GM23338 (cell line): ENCODE results near the gene TMEM273. TPM values are rescaled to one million over a fixed set of nuclear protein-coding genes. Genes with fewer than 3 reads are reported as not detected.

ENCODE experiments used
- ATAC-seq: fragments of 200-7000 bp; cut with Tn5 transposase; 3 replicates; pipeline ENCODE4 v1.9.1; 2020
- DNase-seq: peaks from one replicate; pipeline ENCODE4 v3.0.0-alpha.2; 2015; ENCODE audit warnings: low spot score
- H2AFZ ChIP-seq: fragments of 200-600 bp; sonication (generic); 2 replicates; pipeline ENCODE4 v1.8.0; 2016; ENCODE audit warnings: antibody characterized with exemption, mild to moderate bottlenecking, moderate library complexity
- H3F3A ChIP-seq: fragments of 200-600 bp; sonication (generic); replicated peaks from 2 replicates; pipeline ENCODE4 v1.8.0; 2017; ENCODE audit warnings: antibody characterized with exemption, mixed run types, low read depth
- H3K27ac ChIP-seq: fragments of 200-600 bp; sonication (generic); 2 replicates; pipeline ENCODE4 v1.6.1; 2016; ENCODE audit warnings: low read depth
- H3K27me3 ChIP-seq: fragments of 200-600 bp; sonication (generic); 2 replicates; pipeline ENCODE4 v1.8.0; 2016; ENCODE audit warnings: mild to moderate bottlenecking, mixed run types, moderate library complexity; ENCODE audit not compliant: insufficient read depth
- H3K36me3 ChIP-seq: fragments of 200-600 bp; sonication (generic); 2 replicates; pipeline ENCODE4 v1.8.0; 2016; ENCODE audit warnings: mild to moderate bottlenecking; ENCODE audit not compliant: insufficient read depth
- H3K4me1 ChIP-seq: fragments of 200-600 bp; sonication (generic); 2 replicates; pipeline ENCODE4 v1.8.0; 2016; ENCODE audit warnings: mild to moderate bottlenecking, moderate library complexity; ENCODE audit not compliant: insufficient read depth
- H3K4me2 ChIP-seq: fragments of 200-600 bp; sonication (generic); 2 replicates; pipeline ENCODE4 v1.7.1; 2017; ENCODE audit warnings: mixed run types
- H3K4me3 ChIP-seq: fragments of 200-600 bp; sonication (generic); 2 replicates; pipeline ENCODE4 v1.6.1; 2016; ENCODE audit warnings: mixed run types
- H3K79me2 ChIP-seq: fragments of 200-600 bp; sonication (generic); replicated peaks from 2 replicates; pipeline ENCODE4 v1.8.0; 2017; ENCODE audit warnings: mild to moderate bottlenecking; ENCODE audit not compliant: insufficient read depth
- H3K9me2 ChIP-seq: fragments of 200-600 bp; sonication (generic); 2 replicates; pipeline ENCODE4 v1.8.0; 2017; ENCODE audit not compliant: insufficient read depth
- H4K20me1 ChIP-seq: fragments of 200-600 bp; sonication (generic); replicated peaks from 2 replicates; pipeline ENCODE4 v1.8.0; 2017; ENCODE audit warnings: mild to moderate bottlenecking; ENCODE audit not compliant: insufficient read depth
- H3K27ac Mint-ChIP-seq: 2 replicates; pipeline ENCODE4 v1.8.0; 2020; ENCODE audit warnings: inconsistent platforms, mild to moderate bottlenecking, moderate library complexity, mixed read lengths
- H3K27me3 Mint-ChIP-seq: 3 replicates; pipeline ENCODE4 v1.8.0; 2022; ENCODE audit warnings: low read depth, mild to moderate bottlenecking, moderate library complexity, mixed read lengths, inconsistent platforms; ENCODE audit not compliant: insufficient read depth, poor library complexity
- H3K36me3 Mint-ChIP-seq: 3 replicates; pipeline ENCODE4 v1.8.0; 2021; ENCODE audit warnings: low read depth, mild to moderate bottlenecking, inconsistent platforms, moderate library complexity, mixed read lengths
- H3K4me1 Mint-ChIP-seq: 3 replicates; pipeline ENCODE4 v1.8.0; 2020; ENCODE audit warnings: mild to moderate bottlenecking, inconsistent platforms, mixed read lengths
- H3K4me3 Mint-ChIP-seq: 3 replicates; pipeline ENCODE4 v1.8.0; 2021; ENCODE audit warnings: moderate library complexity, mild to moderate bottlenecking, inconsistent platforms, mixed read lengths
- H3K9me3 Mint-ChIP-seq: 3 replicates; pipeline ENCODE4 v1.8.0; 2020; ENCODE audit warnings: moderate library complexity, mild to moderate bottlenecking, inconsistent platforms, mixed read lengths
- EZH2 ChIP-seq: fragments of 200-600 bp; sonication (generic); IDR thresholded peaks from one replicate; pipeline ENCODE4 v1.8.0; 2017; ENCODE audit warnings: antibody characterized with exemption, mild to moderate bottlenecking, low read depth; ENCODE audit not compliant: unreplicated experiment
- JUNB ChIP-seq: IDR thresholded peaks from one replicate; pipeline ENCODE4 v1.6.1; 2016; ENCODE audit warnings: antibody characterized with exemption; ENCODE audit not compliant: unreplicated experiment
- POLR2AphosphoS5 ChIP-seq: IDR thresholded peaks from 2 replicates; pipeline ENCODE4 v1.6.1; 2016; ENCODE audit warnings: antibody characterized with exemption, low read depth
- STAT1 ChIP-seq: IDR thresholded peaks from one replicate; pipeline ENCODE4 v1.6.1; 2016; ENCODE audit warnings: antibody characterized with exemption; ENCODE audit not compliant: unreplicated experiment
- polyA plus RNA-seq: library from polyadenylated mRNA; unstranded; fragments of >200 nt; fragmentation: Nextera tagmentation; extraction: Ambion mirVana; gene quantifications from 2 replicates; pipeline ENCODE4 v1.2.1, GENCODE V29; 2016
- total RNA-seq: library from RNA; depleted of rRNA; stranded (reverse); fragments of >200 nt; shearing (Covaris generic); gene quantifications from 2 replicates; pipeline ENCODE4 v1.2.3, GENCODE V29; 2014
- TF ChIP-seq, protein P1 (sequence below): fragments of 250-450 bp; sonication (Bioruptor Pico); IDR thresholded peaks from 2 replicates; pipeline ENCODE4 v1.5.0; 2020; ENCODE audit warnings: mild to moderate bottlenecking, moderate library complexity
- TF ChIP-seq, protein P2 (sequence below): IDR thresholded peaks from 2 replicates; pipeline ENCODE4 v1.6.1; 2016; ENCODE audit warnings: antibody characterized with exemption
- TF ChIP-seq, protein P3 (sequence below), 2 experiments: fragments of 200-600 bp in 1 of 2; sonication (generic) in 1 of 2; conservative IDR thresholded peaks; 2 replicates each; pipeline versions ENCODE4 v1.5.1 to v1.6.1; 2016 to 2017; ENCODE audit warnings: antibody characterized with exemption in 2 of 2, low read depth in 2 of 2, mild to moderate bottlenecking in 2 of 2, moderate library complexity in 1 of 2

TMEM273 gene
- total and polyA plus RNA-seq, 2 experiments from 2014 or later: not detected

DNA sequence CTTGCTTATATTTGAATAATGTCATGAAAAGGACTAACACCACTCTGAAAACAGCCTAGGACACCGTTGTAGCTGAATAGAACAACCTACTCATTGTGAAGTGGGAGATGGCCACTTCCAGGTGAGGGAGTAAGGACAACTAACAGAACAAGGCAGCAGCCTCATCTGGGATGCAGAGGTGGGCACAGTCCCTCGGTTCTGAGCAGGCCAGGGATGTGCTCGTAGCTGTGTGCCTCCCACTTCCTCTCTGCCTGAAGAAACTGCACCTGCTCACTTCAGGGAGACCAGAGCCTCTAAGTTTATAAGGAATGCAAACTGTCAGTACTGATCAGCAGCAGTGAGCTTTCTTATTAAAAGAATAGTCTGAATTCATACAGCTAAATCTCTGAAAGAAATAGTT lies 75.3 kb downstream of the TMEM273 start:
- ATAC-seq (no peak), DNase-seq (no peak)
- Histone ChIP-seq H4K20me1 (no peaks in the 10 kb centered on the region), H3F3A (no peaks in the 10 kb centered on the region), H3K9me2 (no peaks in the 10 kb centered on the region), H3K4me2 (no peak overlapping the region), H3K4me3 (no peak overlapping the region), H3K4me1 (no peaks in the 10 kb centered on the region), H3K36me3 (no peaks in the 10 kb centered on the region), H2AFZ (no peak overlapping the region), H3K27me3 (peaks cover 11% of the 10 kb centered on the region), H3K79me2 (no peaks in the 10 kb centered on the region), H3K27ac (no peak overlapping the region)
- H3K9me3 Mint-ChIP-seq: no peaks in the 10 kb centered on the region
- no peak overlapping the region for H3K27ac Mint-ChIP-seq
- peaks cover 8% of the 10 kb centered on the region for H3K4me1 Mint-ChIP-seq
- H3K36me3 Mint-ChIP-seq: no peaks in the 10 kb centered on the region
- peaks cover 4% of the 10 kb centered on the region for H3K27me3 Mint-ChIP-seq
- no peak overlapping the region for H3K4me3 Mint-ChIP-seq
- TF ChIP-seq, protein P1, sequence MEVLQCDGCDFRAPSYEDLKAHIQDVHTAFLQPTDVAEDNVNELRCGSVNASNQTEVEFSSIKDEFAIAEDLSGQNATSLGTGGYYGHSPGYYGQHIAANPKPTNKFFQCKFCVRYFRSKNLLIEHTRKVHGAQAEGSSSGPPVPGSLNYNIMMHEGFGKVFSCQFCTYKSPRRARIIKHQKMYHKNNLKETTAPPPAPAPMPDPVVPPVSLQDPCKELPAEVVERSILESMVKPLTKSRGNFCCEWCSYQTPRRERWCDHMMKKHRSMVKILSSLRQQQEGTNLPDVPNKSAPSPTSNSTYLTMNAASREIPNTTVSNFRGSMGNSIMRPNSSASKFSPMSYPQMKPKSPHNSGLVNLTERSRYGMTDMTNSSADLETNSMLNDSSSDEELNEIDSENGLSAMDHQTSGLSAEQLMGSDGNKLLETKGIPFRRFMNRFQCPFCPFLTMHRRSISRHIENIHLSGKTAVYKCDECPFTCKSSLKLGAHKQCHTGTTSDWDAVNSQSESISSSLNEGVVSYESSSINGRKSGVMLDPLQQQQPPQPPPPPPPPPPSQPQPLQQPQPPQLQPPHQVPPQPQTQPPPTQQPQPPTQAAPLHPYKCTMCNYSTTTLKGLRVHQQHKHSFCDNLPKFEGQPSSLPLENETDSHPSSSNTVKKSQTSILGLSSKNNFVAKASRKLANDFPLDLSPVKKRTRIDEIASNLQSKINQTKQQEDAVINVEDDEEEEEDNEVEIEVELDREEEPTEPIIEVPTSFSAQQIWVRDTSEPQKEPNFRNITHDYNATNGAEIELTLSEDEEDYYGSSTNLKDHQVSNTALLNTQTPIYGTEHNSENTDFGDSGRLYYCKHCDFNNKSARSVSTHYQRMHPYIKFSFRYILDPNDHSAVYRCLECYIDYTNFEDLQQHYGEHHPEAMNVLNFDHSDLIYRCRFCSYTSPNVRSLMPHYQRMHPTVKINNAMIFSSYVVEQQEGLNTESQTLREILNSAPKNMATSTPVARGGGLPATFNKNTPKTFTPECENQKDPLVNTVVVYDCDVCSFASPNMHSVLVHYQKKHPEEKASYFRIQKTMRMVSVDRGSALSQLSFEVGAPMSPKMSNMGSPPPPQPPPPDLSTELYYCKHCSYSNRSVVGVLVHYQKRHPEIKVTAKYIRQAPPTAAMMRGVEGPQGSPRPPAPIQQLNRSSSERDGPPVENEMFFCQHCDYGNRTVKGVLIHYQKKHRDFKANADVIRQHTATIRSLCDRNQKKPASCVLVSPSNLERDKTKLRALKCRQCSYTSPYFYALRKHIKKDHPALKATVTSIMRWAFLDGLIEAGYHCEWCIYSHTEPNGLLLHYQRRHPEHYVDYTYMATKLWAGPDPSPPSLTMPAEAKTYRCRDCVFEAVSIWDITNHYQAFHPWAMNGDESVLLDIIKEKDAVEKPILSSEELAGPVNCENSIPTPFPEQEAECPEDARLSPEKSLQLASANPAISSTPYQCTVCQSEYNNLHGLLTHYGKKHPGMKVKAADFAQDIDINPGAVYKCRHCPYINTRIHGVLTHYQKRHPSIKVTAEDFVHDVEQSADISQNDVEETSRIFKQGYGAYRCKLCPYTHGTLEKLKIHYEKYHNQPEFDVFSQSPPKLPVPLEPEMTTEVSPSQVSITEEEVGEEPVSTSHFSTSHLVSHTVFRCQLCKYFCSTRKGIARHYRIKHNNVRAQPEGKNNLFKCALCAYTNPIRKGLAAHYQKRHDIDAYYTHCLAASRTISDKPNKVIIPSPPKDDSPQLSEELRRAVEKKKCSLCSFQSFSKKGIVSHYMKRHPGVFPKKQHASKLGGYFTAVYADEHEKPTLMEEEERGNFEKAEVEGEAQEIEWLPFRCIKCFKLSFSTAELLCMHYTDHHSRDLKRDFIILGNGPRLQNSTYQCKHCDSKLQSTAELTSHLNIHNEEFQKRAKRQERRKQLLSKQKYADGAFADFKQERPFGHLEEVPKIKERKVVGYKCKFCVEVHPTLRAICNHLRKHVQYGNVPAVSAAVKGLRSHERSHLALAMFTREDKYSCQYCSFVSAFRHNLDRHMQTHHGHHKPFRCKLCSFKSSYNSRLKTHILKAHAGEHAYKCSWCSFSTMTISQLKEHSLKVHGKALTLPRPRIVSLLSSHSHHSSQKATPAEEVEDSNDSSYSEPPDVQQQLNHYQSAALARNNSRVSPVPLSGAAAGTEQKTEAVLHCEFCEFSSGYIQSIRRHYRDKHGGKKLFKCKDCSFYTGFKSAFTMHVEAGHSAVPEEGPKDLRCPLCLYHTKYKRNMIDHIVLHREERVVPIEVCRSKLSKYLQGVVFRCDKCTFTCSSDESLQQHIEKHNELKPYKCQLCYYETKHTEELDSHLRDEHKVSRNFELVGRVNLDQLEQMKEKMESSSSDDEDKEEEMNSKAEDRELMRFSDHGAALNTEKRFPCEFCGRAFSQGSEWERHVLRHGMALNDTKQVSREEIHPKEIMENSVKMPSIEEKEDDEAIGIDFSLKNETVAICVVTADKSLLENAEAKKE: no peak

DNA sequence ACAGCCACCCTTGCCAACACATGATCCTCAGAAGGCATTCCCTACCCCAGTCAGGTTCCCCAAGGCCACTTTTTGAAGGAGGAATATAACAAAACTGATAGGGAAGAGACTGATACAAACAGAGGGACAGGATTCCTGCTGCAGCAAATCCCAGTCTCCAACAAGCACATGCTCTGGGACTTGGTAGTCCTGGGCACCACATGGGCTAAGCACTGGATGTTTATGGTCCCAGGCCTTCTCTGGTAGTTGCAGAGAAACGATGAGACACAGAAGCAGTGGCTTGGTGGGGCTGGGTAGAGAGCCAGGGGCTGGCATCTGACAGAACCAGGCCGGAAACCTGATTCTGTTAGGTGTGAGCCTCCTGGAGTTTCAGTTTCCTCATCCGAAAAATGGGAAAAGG lies 76.1 kb downstream of the TMEM273 start:
- Histone ChIP-seq H2AFZ (no peak overlapping the region), H3K4me2 (no peak overlapping the region), H3K9me2 (no peaks in the 10 kb centered on the region), H3K79me2 (no peaks in the 10 kb centered on the region), H3K4me1 (no peaks in the 10 kb centered on the region), H3F3A (no peaks in the 10 kb centered on the region), H3K27me3 (peaks cover 11% of the 10 kb centered on the region), H4K20me1 (no peaks in the 10 kb centered on the region), H3K36me3 (no peaks in the 10 kb centered on the region), H3K27ac (no peak overlapping the region), H3K4me3 (no peak overlapping the region)
- H3K27me3 Mint-ChIP-seq: peaks cover 3% of the 10 kb centered on the region
- no peak overlapping the region for H3K4me3 Mint-ChIP-seq
- no peak overlapping the region for H3K27ac Mint-ChIP-seq
- ATAC-seq (no peak), DNase-seq (no peak)
- no peaks in the 10 kb centered on the region for H3K9me3 Mint-ChIP-seq
- H3K36me3 Mint-ChIP-seq: no peaks in the 10 kb centered on the region
- peaks cover 8% of the 10 kb centered on the region for H3K4me1 Mint-ChIP-seq
- TF ChIP-seq STAT1: no peak
- TF ChIP-seq, protein P2, sequence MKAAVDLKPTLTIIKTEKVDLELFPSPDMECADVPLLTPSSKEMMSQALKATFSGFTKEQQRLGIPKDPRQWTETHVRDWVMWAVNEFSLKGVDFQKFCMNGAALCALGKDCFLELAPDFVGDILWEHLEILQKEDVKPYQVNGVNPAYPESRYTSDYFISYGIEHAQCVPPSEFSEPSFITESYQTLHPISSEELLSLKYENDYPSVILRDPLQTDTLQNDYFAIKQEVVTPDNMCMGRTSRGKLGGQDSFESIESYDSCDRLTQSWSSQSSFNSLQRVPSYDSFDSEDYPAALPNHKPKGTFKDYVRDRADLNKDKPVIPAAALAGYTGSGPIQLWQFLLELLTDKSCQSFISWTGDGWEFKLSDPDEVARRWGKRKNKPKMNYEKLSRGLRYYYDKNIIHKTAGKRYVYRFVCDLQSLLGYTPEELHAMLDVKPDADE: no peak
- TF ChIP-seq, protein P3, sequence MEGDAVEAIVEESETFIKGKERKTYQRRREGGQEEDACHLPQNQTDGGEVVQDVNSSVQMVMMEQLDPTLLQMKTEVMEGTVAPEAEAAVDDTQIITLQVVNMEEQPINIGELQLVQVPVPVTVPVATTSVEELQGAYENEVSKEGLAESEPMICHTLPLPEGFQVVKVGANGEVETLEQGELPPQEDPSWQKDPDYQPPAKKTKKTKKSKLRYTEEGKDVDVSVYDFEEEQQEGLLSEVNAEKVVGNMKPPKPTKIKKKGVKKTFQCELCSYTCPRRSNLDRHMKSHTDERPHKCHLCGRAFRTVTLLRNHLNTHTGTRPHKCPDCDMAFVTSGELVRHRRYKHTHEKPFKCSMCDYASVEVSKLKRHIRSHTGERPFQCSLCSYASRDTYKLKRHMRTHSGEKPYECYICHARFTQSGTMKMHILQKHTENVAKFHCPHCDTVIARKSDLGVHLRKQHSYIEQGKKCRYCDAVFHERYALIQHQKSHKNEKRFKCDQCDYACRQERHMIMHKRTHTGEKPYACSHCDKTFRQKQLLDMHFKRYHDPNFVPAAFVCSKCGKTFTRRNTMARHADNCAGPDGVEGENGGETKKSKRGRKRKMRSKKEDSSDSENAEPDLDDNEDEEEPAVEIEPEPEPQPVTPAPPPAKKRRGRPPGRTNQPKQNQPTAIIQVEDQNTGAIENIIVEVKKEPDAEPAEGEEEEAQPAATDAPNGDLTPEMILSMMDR (conservative IDR thresholded peaks at IDR 0.05; ENCODE audit: low read depth in 2 of 2): no peak
- TF ChIP-seq JUNB: no peak
- TF ChIP-seq EZH2: no peak
- no peak for TF ChIP-seq POLR2AphosphoS5
